H1 (cell line): ENCODE results near the gene SFTPA1. TPM values are rescaled to one million over a fixed set of nuclear protein-coding genes. Genes with fewer than 3 reads are reported as not detected.
"Not testable (repeated sequence)": the region's sequence is repeated elsewhere in the genome, so short reads cannot be mapped to it uniquely, and the experiment has no call there.

Experiments
- CTCF ChIA-PET: fragments of 300-600 bp; sonication (Branson Sonifier 250); formaldehyde crosslinking; loops from one replicate; lab custom pipeline; 2021; ENCODE audit not compliant: partially characterized antibody; lab: Charles Lee
- POLR2A ChIA-PET: fragments of 300-600 bp; sonication (Branson Sonifier 250); formaldehyde crosslinking; loops from one replicate; lab custom pipeline; 2021; ENCODE audit warnings: inconsistent platforms; ENCODE audit not compliant: partially characterized antibody; lab: Charles Lee
- DNase-seq, 2 experiments: peaks; one replicate each; pipeline versions ENCODE4 v3.0.0 to v3.0.0-alpha.2; 2010 to 2022; ENCODE audit warnings: low spot score in 2 of 2, low read depth in 1 of 2, mixed read lengths in 1 of 2
- FAIRE-seq: peaks from 2 replicates; lab custom pipeline; 2011; peaks lifted over from hg19 to GRCh38; lab: Jason Lieb, UNC
- H2AFZ ChIP-seq: 2 replicates; pipeline ENCODE4 v1.8.1; 2012; ENCODE audit warnings: low read length, inconsistent platforms
- H2AK5ac ChIP-seq: 2 replicates; pipeline ENCODE4 v1.6.1; 2013; ENCODE audit warnings: low read depth, low read length
- H2BK120ac ChIP-seq: replicated peaks from 2 replicates; pipeline ENCODE3; 2013; ENCODE audit warnings: low read depth, low read length, inconsistent platforms
- H2BK12ac ChIP-seq: 2 replicates; pipeline ENCODE4 v1.6.1; 2013; ENCODE audit warnings: low read depth, low read length
- H2BK15ac ChIP-seq: 2 replicates; pipeline ENCODE4 v1.6.1; 2013; ENCODE audit warnings: low read length
- H2BK20ac ChIP-seq: 2 replicates; pipeline ENCODE4 v1.6.1; 2013; ENCODE audit warnings: low read length
- H2BK5ac ChIP-seq: 2 replicates; pipeline ENCODE4 v1.6.1; 2013; ENCODE audit warnings: low read depth, low read length
- H3K14ac ChIP-seq: 2 replicates; pipeline ENCODE4 v1.6.1; 2013; ENCODE audit warnings: inconsistent platforms; ENCODE audit not compliant: insufficient read length
- H3K18ac ChIP-seq: 2 replicates; pipeline ENCODE4 v1.6.1; 2013; ENCODE audit warnings: low read length; ENCODE audit errors: extremely low read depth
- H3K23ac ChIP-seq: 2 replicates; pipeline ENCODE4 v1.6.1; 2013; ENCODE audit warnings: inconsistent platforms; ENCODE audit not compliant: insufficient read length
- H3K23me2 ChIP-seq: 2 replicates; pipeline ENCODE4 v1.6.1; 2013; ENCODE audit warnings: low read depth, low read length
- H3K27ac ChIP-seq: 2 replicates; pipeline ENCODE4 v1.6.1; 2011; ENCODE audit warnings: low read depth, low read length, inconsistent platforms
- H3K27me3 ChIP-seq, 4 experiments: replicated peaks in 1 of 4; 1 replicate in 1 of 4; 2 replicates in 3 of 4; pipeline versions ENCODE4 v1.6.1 to v1.8.1; 2011 to 2013; ENCODE audit warnings: low read length in 3 of 4, mild to moderate bottlenecking in 3 of 4, inconsistent platforms in 2 of 4, mixed read lengths in 2 of 4, moderate library complexity in 1 of 4; ENCODE audit not compliant: control insufficient read depth in 3 of 4, insufficient read depth in 3 of 4; ENCODE audit errors: extremely low read depth in 1 of 4
- H3K36me3 ChIP-seq, 4 experiments: 2 replicates each; pipeline versions ENCODE4 v1.6.1 to v1.8.1; 2011 to 2013; ENCODE audit warnings: mild to moderate bottlenecking in 4 of 4, low read length in 3 of 4, moderate library complexity in 2 of 4, control low read depth in 1 of 4, inconsistent platforms in 1 of 4; ENCODE audit not compliant: insufficient read depth in 4 of 4, control insufficient read depth in 2 of 4
- H3K4ac ChIP-seq: replicated peaks from 2 replicates; pipeline ENCODE3; 2013; ENCODE audit warnings: low read length, low read depth, mixed read lengths, inconsistent platforms; ENCODE audit not compliant: insufficient read length
- H3K4me1 ChIP-seq, 4 experiments: replicated peaks in 1 of 4; 1 replicate in 1 of 4; 2 replicates in 3 of 4; pipeline versions ENCODE4 v1.6.1 to v1.8.1; 2011 to 2013; ENCODE audit warnings: low read length in 3 of 4, inconsistent platforms in 2 of 4, mixed read lengths in 1 of 4; ENCODE audit not compliant: insufficient read depth in 4 of 4, control insufficient read depth in 3 of 4
- H3K4me2 ChIP-seq, 2 experiments: 2 replicates each; pipeline versions ENCODE4 v1.6.1 to v1.8.1; 2011 to 2013; ENCODE audit warnings: low read depth in 2 of 2, low read length in 2 of 2, control low read depth in 1 of 2, inconsistent platforms in 1 of 2, mild to moderate bottlenecking in 1 of 2; ENCODE audit not compliant: insufficient read depth in 1 of 2
- H3K4me3 ChIP-seq, 4 experiments: fragments of 200-600, 300-600 bp in 1 of 4; sonication (generic), shearing (Covaris generic), sonication (Bioruptor Twin) in 1 of 4; 2 replicates each; pipeline versions ENCODE4 v1.5.1 to v1.8.1; 2011 to 2016; ENCODE audit warnings: low read length in 4 of 4, low read depth in 3 of 4, control low read depth in 2 of 4, inconsistent platforms in 2 of 4, mild to moderate bottlenecking in 2 of 4, mixed read lengths in 1 of 4, moderate library complexity in 1 of 4; ENCODE audit not compliant: insufficient read depth in 2 of 4; ENCODE audit errors: extremely low read depth in 1 of 4
- H3K56ac ChIP-seq: replicated peaks from 2 replicates; pipeline ENCODE3; 2013; ENCODE audit warnings: low read depth, mild to moderate bottlenecking, mixed read lengths, low read length, inconsistent platforms; ENCODE audit not compliant: insufficient read length
- H3K79me1 ChIP-seq: 2 replicates; pipeline ENCODE4 v1.6.1; 2013; ENCODE audit warnings: low read depth, low read length, control low read depth
- H3K79me2 ChIP-seq, 2 experiments: 2 replicates each; pipeline versions ENCODE4 v1.6.1 to v1.8.1; 2012 to 2013; ENCODE audit warnings: low read length in 2 of 2, mild to moderate bottlenecking in 2 of 2, inconsistent platforms in 1 of 2; ENCODE audit not compliant: insufficient read depth in 2 of 2, control insufficient read depth in 1 of 2
- H3K9ac ChIP-seq, 4 experiments: replicated peaks in 1 of 4; 1 replicate in 1 of 4; 2 replicates in 3 of 4; pipeline versions ENCODE4 v1.6.1 to v1.8.1; 2011 to 2013; ENCODE audit warnings: low read depth in 3 of 4, low read length in 3 of 4, control low read depth in 2 of 4, mild to moderate bottlenecking in 2 of 4, moderate library complexity in 2 of 4, inconsistent platforms in 1 of 4; ENCODE audit errors: extremely low read depth in 1 of 4
- H3K9me3 ChIP-seq, 2 experiments: 2 replicates each; pipeline versions ENCODE4 v1.6.1 to v1.8.1; 2012 to 2013; ENCODE audit warnings: mild to moderate bottlenecking in 2 of 2, moderate library complexity in 2 of 2, control low read depth in 1 of 2, inconsistent platforms in 1 of 2, low read depth in 1 of 2, low read length in 1 of 2, mixed read lengths in 1 of 2; ENCODE audit not compliant: insufficient read depth in 2 of 2
- H4K20me1 ChIP-seq, 2 experiments: replicated peaks in 1 of 2; 2 replicates each; pipeline versions ENCODE3 to v1.8.1; 2011 to 2013; ENCODE audit warnings: inconsistent platforms in 2 of 2, low read length in 2 of 2, mild to moderate bottlenecking in 1 of 2; ENCODE audit not compliant: insufficient read depth in 2 of 2, control insufficient read depth in 1 of 2
- H4K5ac ChIP-seq: 2 replicates; pipeline ENCODE4 v1.6.1; 2013; ENCODE audit warnings: low read length, low read depth, mixed read lengths, inconsistent platforms; ENCODE audit not compliant: insufficient read length
- H4K8ac ChIP-seq: 2 replicates; pipeline ENCODE4 v1.8.0; 2013; ENCODE audit warnings: mild to moderate bottlenecking, moderate library complexity, low read length, inconsistent platforms; ENCODE audit not compliant: insufficient read depth; ENCODE audit errors: extremely low read depth
- H4K91ac ChIP-seq: replicated peaks from 2 replicates; pipeline ENCODE3; 2013; ENCODE audit warnings: low read length, mixed read lengths, inconsistent platforms; ENCODE audit not compliant: insufficient read length
- CHD1 ChIP-seq: IDR thresholded peaks from 2 replicates; pipeline ENCODE4 v1.6.1; 2012; ENCODE audit warnings: low read depth, low read length, improper control_type of control experiment
- CHD2 ChIP-seq: IDR thresholded peaks from 2 replicates; pipeline ENCODE4 v1.6.1; 2012; ENCODE audit warnings: low read length, improper control_type of control experiment
- TCF12 ChIP-seq: IDR thresholded peaks from 2 replicates; pipeline ENCODE4 v1.6.1; 2011; ENCODE audit warnings: low read depth, mild to moderate bottlenecking, low read length
- WGBS, 2 experiments: shearing (Covaris generic) in 1 of 2; methylation state at CpG; one replicate each; pipeline versions ENCODE4 v1.1.6 to v1.1.7; 2013 to 2015; ENCODE audit warnings: low lambda C conversion rate in 2 of 2, mixed read lengths in 2 of 2, inconsistent platforms in 1 of 2, low coverage in 1 of 2, missing lambda C conversion rate in 1 of 2; ENCODE audit not compliant: insufficient replicate concordance in 2 of 2, insufficient coverage in 1 of 2, insufficient read length in 1 of 2; ENCODE audit errors: extremely low coverage in 1 of 2, missing lambda C conversion rate in 1 of 2; 5-methylcytosine and 5-hydroxymethylcytosine counted together
- polyA plus RNA-seq, 7 experiments: library from polyadenylated mRNA; depleted of rRNA in 3 of 7; stranded (reverse) in 5 of 7; unstranded in 2 of 7; fragments of >200 nt in 5 of 7; fragments of 200-250 nt in 2 of 7; gene quantifications; 1 replicate in 5 of 7; 2 replicates in 1 of 7; 4 replicates in 1 of 7; pipeline versions ENCODE4 v1.2.1 to v1.2.3, GENCODE V29; 2011 to 2013; ENCODE audit warnings: missing spikeins in 2 of 7, mixed read lengths in 2 of 7
- total RNA-seq: library from RNA; stranded (reverse); fragmentation: NEBNext Ultra II Directional; extraction: Animal tissue kit (Norgen Biotek cat#: 25700); gene quantifications from 2 replicates; pipeline ENCODE4 v1.2.1, GENCODE V29; 2021
- TF ChIP-seq, protein P1 (sequence below), 3 experiments: IDR thresholded peaks; 1 replicate in 2 of 3; 2 replicates in 1 of 3; pipeline versions ENCODE4 v1.5.1 to v1.6.1; 2011; ENCODE audit warnings: low read length in 3 of 3, mild to moderate bottlenecking in 3 of 3, inconsistent platforms in 2 of 3, low read depth in 1 of 3, moderate library complexity in 1 of 3; ENCODE audit not compliant: insufficient read depth in 1 of 3; ENCODE audit errors: control extremely low read depth in 1 of 3

Gene SFTPA1
- total and polyA plus RNA-seq, 2 of the 8 experiments (the other 6 are each of a cell fraction or from before 2014, with no cell fraction given), result not detected

DNA sequence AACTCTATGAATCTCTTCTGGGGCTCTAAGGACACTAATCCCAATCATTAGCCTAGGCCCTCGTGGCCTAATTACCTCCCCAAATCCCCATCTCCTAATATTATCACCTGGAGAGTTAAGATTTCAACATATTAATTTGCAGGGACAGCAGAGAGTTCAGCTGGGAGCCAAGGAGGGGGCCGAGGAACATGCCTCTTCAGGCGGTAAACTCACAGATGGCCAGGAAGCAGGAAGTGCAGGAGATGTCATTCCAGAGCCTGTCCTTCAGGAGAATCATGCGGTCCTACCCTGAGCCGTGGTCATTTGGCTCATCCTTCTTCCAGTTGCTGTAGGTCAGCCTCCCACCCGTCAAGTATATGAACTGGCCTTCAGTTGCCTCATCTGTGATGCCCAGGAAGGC lies 28.6 kb upstream of the SFTPA1 start (continued):
- TF ChIP-seq TCF12 (no peak), CHD2 (no peak), CHD1 (no peak)
- TF ChIP-seq, protein P1, sequence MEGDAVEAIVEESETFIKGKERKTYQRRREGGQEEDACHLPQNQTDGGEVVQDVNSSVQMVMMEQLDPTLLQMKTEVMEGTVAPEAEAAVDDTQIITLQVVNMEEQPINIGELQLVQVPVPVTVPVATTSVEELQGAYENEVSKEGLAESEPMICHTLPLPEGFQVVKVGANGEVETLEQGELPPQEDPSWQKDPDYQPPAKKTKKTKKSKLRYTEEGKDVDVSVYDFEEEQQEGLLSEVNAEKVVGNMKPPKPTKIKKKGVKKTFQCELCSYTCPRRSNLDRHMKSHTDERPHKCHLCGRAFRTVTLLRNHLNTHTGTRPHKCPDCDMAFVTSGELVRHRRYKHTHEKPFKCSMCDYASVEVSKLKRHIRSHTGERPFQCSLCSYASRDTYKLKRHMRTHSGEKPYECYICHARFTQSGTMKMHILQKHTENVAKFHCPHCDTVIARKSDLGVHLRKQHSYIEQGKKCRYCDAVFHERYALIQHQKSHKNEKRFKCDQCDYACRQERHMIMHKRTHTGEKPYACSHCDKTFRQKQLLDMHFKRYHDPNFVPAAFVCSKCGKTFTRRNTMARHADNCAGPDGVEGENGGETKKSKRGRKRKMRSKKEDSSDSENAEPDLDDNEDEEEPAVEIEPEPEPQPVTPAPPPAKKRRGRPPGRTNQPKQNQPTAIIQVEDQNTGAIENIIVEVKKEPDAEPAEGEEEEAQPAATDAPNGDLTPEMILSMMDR (IDR thresholded peaks at IDR 0.05; ENCODE audit: control extremely low read depth in 1 of 3, insufficient read depth in 1 of 3, low read depth in 1 of 3, low read length in 3 of 3), result no peak

DNA sequence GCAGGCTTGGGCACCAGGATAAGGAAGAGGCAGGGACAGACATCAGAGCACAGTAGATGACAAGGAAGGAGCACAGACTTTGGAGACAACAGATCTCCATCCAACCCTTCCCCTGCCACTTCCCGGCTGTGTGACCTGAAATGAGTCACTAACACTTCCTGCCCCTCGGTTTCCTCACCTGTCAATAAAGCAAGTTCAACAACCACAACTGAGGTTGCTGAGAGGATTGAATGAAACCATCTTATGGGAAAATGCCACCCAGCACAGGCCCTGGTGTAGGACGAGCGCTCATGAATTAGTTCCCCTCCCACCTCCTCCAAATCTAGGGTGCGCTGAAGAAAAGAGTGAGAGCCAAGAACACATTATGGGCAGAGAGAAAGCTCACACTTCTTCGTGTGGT lies 27.8 kb upstream of the SFTPA1 start:
- H3K56ac ChIP-seq, H3K4me2 ChIP-seq, DNase-seq, H2BK5ac ChIP-seq, H4K8ac ChIP-seq, H3K9me3 ChIP-seq, H3K36me3 ChIP-seq, H2AK5ac ChIP-seq, H3K27ac ChIP-seq, H3K14ac ChIP-seq, H3K79me1 ChIP-seq, POLR2A ChIA-PET, H3K9ac ChIP-seq, H2BK120ac ChIP-seq, H3K23ac ChIP-seq, H2BK15ac ChIP-seq, H3K79me2 ChIP-seq, H3K27me3 ChIP-seq, H3K4me1 ChIP-seq, H3K4ac ChIP-seq, H2BK20ac ChIP-seq, H2AFZ ChIP-seq, H4K20me1 ChIP-seq, H3K18ac ChIP-seq, H2BK12ac ChIP-seq, H4K91ac ChIP-seq, H4K5ac ChIP-seq, H3K4me3 ChIP-seq, H3K23me2 ChIP-seq: not testable (repeated sequence)
- FAIRE-seq, result peak; percentile 45
- CTCF ChIA-PET, result interaction anchor here (2.7 kb wide), 1 partner anchor 11 kb away, joined by 10 read pairs; no protein-coding TSS in a partner anchor
- 100% methylated on average over 3 of the region's 6 CpGs; no CpG with 5 or more reads in 1 of the 2 experiments for WGBS, 2 experiments
